Occipital lobe (tissue), 2 donors: ENCODE measurements around the gene SHCBP1L. TPM values are rescaled to one million over a fixed set of nuclear protein-coding genes. Genes with fewer than 3 reads are reported as not detected.

ENCODE experiments used
- small RNA-seq: library from RNA; depleted of rRNA; stranded (forward); fragments of <200 nt; gene quantifications from one replicate; pipeline ENCODE3, GENCODE V24; 2014
- total RNA-seq: library from RNA; depleted of rRNA; stranded (reverse); fragments of >200 nt; gene quantifications from one replicate; pipeline ENCODE4 v1.2.3, GENCODE V29; 2014

SHCBP1L gene
- total RNA-seq, 1 donor from 2014 or later: not detected

Small RNA genes within 50 kb of the gene (small RNA-seq; reads per million reads assigned to genes)
- not detected for gene HMGN1P4
- gene RNU6-41P: not detected

Other genes with a start within 250 kb of the SHCBP1L start
- gene NPL, start 163.4 kb downstream of the SHCBP1L start, total RNA-seq: 38.4 TPM
- gene DHX9, start 113.8 kb downstream of the SHCBP1L start, total RNA-seq: 258 TPM
- gene LAMC1, start 70.3 kb upstream of the SHCBP1L start, total RNA-seq: 37.7 TPM
- 0.16 TPM for gene LAMC2, start 233.1 kb upstream of the SHCBP1L start, total RNA-seq